GM12878 (cell line): ENCODE data around the gene MND1. TPM values are rescaled to one million over a fixed set of nuclear protein-coding genes. Genes with fewer than 3 reads are reported as not detected.

ENCODE experiments used
- ATAC-seq: fragments of 200-7000 bp; cut with Tn5 transposase; 3 replicates; pipeline ENCODE4 v1.9.1; 2020; ENCODE audit warnings: mild to moderate bottlenecking, moderate library complexity
- BruUV-seq: library from RNA; stranded (reverse); fragments of 400-500 nt; replicated peaks from 2 replicates; lab custom pipeline; 2021; lab: Mats Ljungman, UMichigan
- CTCF ChIA-PET: fragments of 300-600 bp; sonication (Branson Sonifier 250); formaldehyde crosslinking; extraction: SDS; loops from one replicate; lab custom pipeline; 2021; ENCODE audit warnings: inconsistent platforms; lab: Yijun Ruan, JAX
- POLR2A ChIA-PET: fragments of 350-600 bp; formaldehyde crosslinking; extraction: SDS; loops from one replicate; lab custom pipeline; 2021; ENCODE audit warnings: inconsistent platforms; lab: Charles Lee
- RAD21 ChIA-PET: fragments of 300-600 bp; sonication (Branson Sonifier 250); formaldehyde crosslinking; loops from one replicate; lab custom pipeline; 2023; ENCODE audit warnings: antibody characterized with exemption; ENCODE audit not compliant: unreplicated experiment; lab: Charles Lee
- SMC1A ChIA-PET: fragments of 300-600 bp; sonication (Branson Sonifier 250); formaldehyde crosslinking; loops from one replicate; lab custom pipeline; 2023; ENCODE audit not compliant: unreplicated experiment, uncharacterized antibody; lab: Charles Lee
- DNase-seq: peaks from one replicate; pipeline ENCODE4 v3.0.0-alpha.2; 2011; ENCODE audit warnings: low read depth, low spot score
- FAIRE-seq: peaks from 3 replicates; lab custom pipeline; 2011; peaks lifted over from hg19 to GRCh38; lab: Jason Lieb, UNC
- H2AFZ ChIP-seq: 2 replicates; pipeline ENCODE4 v1.6.0; 2011; ENCODE audit warnings: low read depth, low read length, control low read depth; ENCODE audit not compliant: control insufficient read depth
- H3K27ac ChIP-seq: 2 replicates; pipeline ENCODE4 v1.5.1; 2011; ENCODE audit warnings: control low read depth; ENCODE audit not compliant: control insufficient read depth, insufficient read depth
- H3K27me3 ChIP-seq, 2 experiments: replicated peaks in 1 of 2; 2 replicates each; pipeline versions ENCODE4 v1.6.0 to v1.6.1; 2011; ENCODE audit warnings: low read length in 1 of 2; ENCODE audit not compliant: control insufficient read depth in 2 of 2, insufficient read depth in 2 of 2
- H3K36me3 ChIP-seq, 2 experiments: 2 replicates each; pipeline ENCODE4 v1.5.1; 2011; ENCODE audit warnings: low read length in 1 of 2; ENCODE audit not compliant: control insufficient read depth in 2 of 2, insufficient read depth in 2 of 2
- H3K4me1 ChIP-seq: 2 replicates; pipeline ENCODE4 v1.6.1; 2011; ENCODE audit warnings: mild to moderate bottlenecking, low read length, moderate library complexity, mixed read lengths; ENCODE audit not compliant: control insufficient read depth, insufficient read depth
- H3K4me2 ChIP-seq: 2 replicates; pipeline ENCODE4 v1.6.0; 2011; ENCODE audit warnings: control low read depth; ENCODE audit not compliant: control insufficient read depth, insufficient read depth
- H3K4me3 ChIP-seq: fragments of 200-600 bp; sonication (generic); 2 replicates; pipeline ENCODE4 v1.5.1; 2016
- H3K79me2 ChIP-seq: 2 replicates; pipeline ENCODE4 v1.6.0; 2011; ENCODE audit warnings: low read length; ENCODE audit not compliant: control insufficient read depth, insufficient read depth
- H3K9ac ChIP-seq: 2 replicates; pipeline ENCODE4 v1.8.0; 2011; ENCODE audit warnings: low read length, control low read depth, mixed read lengths; ENCODE audit not compliant: control insufficient read depth, insufficient read depth
- H3K9me3 ChIP-seq: replicated peaks from 3 replicates; pipeline ENCODE4 v1.5.1; 2011; ENCODE audit warnings: mild to moderate bottlenecking, low read length; ENCODE audit not compliant: control insufficient read depth, insufficient read depth
- H4K20me1 ChIP-seq: 2 replicates; pipeline ENCODE4 v1.6.0; 2011; ENCODE audit not compliant: control insufficient read depth, insufficient read depth
- CREM ChIP-seq: IDR thresholded peaks from 2 replicates; pipeline ENCODE4 v1.6.1; 2014; ENCODE audit warnings: antibody characterized with exemption, low read depth
- JUNB ChIP-seq: IDR thresholded peaks from 2 replicates; pipeline ENCODE4 v1.6.1; 2016; ENCODE audit warnings: antibody characterized with exemption, mild to moderate bottlenecking
- PAX5 ChIP-seq: IDR thresholded peaks from 2 replicates; pipeline ENCODE4 v1.6.1; 2011; ENCODE audit warnings: low read depth, low read length, borderline replicate concordance
- PAX8 ChIP-seq: fragments of 450-650 bp; IDR thresholded peaks from 2 replicates; pipeline ENCODE4 v1.6.1; 2017; ENCODE audit warnings: mild to moderate bottlenecking, moderate library complexity
- STAT3 ChIP-seq: IDR thresholded peaks from 2 replicates; pipeline ENCODE4 v1.6.1; 2011; ENCODE audit warnings: low read depth, low read length, improper control_type of control experiment
- YBX1 ChIP-seq: fragments of 450-650 bp; IDR thresholded peaks from 2 replicates; pipeline ENCODE4 v1.6.1; 2016; ENCODE audit warnings: antibody characterized with exemption
- WGBS: methylation state at CpG from one replicate; pipeline ENCODE4 v1.1.6; 2016; ENCODE audit warnings: low lambda C conversion rate; ENCODE audit not compliant: insufficient replicate concordance, insufficient coverage; ENCODE audit errors: missing lambda C conversion rate; 5-methylcytosine and 5-hydroxymethylcytosine counted together
- in situ Hi-C: fragments of 300-500 bp; cut with MboI; formaldehyde crosslinking; loops from 9 replicates; pipeline ENCODE4 v1.14.3; 2018; ENCODE audit warnings: mixed read lengths
- intact Hi-C: fragments of 100-400 bp; cut with micrococcal nuclease; formaldehyde crosslinking; loops from one replicate; pipeline ENCODE4 v1.14.2; 2022; ENCODE audit not compliant: unreplicated experiment
- polyA plus RNA-seq, 11 experiments: library from polyadenylated mRNA; depleted of rRNA in 4 of 11; unstranded in 6 of 11; stranded (reverse) in 5 of 11; fragments of >200 nt; fragmentation: Nextera tagmentation in 4 of 11; fragmentation: Illumina TruSeq in 1 of 11; extraction: Ambion mirVana in 4 of 11; extraction: Trizol in 1 of 11; gene quantifications; 1 replicate in 1 of 11; 2 replicates in 10 of 11; pipeline versions ENCODE4 v1.2.1 to v1.2.3, GENCODE V29; 2011 to 2016; ENCODE audit warnings: inconsistent platforms in 2 of 11, missing spikeins in 2 of 11, low read depth in 1 of 11
- total RNA-seq, 4 experiments: library from RNA; depleted of rRNA in 3 of 4; stranded (reverse); fragments of >200 nt in 3 of 4; fragmentation: Illumina TruSeq in 1 of 4; extraction: Trizol in 1 of 4; gene quantifications; 2 replicates each; pipeline versions ENCODE4 v1.2.1 to v1.2.3, GENCODE V29; 2013 to 2021
- TF ChIP-seq, protein P1 (sequence below): IDR thresholded peaks from 2 replicates; pipeline ENCODE4 v1.6.1; 2012; ENCODE audit warnings: low read depth, low read length, improper control_type of control experiment
- TF ChIP-seq, protein P2 (sequence below): IDR thresholded peaks from 2 replicates; pipeline ENCODE4 v1.6.1; 2012; ENCODE audit warnings: low read depth, low read length, improper control_type of control experiment
- TF ChIP-seq, protein P3 (sequence below): fragments of 450-650 bp; formaldehyde crosslinking; IDR thresholded peaks from 2 replicates; pipeline ENCODE4 v1.4.0; 2020; ENCODE audit warnings: mild to moderate bottlenecking, moderate library complexity

The MND1 gene
- total and polyA plus RNA-seq, 10 of the 15 experiments (the other 5 are each of a cell fraction or from before 2014, with no cell fraction given) = 17.7 to 58.1 (median 47.3) TPM

DNA sequence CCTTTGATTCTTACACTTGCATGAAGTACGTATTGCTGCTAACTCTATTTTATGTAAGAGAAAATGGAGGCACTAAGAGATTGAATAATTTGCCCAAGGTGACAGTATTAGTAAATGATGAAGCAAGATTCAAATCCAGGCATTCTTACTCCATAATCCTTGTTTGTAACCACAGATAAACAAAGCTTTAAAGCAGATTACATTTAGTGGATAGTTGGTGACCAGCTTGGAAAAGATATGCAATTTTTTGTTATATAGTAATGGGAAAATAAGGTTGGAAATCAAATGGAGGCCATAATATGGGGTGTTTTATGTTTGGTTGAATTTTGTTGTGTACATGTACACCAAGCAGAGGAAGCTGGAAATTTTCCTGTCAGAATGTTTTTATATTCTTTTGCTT is 30.8 kb downstream of the MND1 start:
- Histone ChIP-seq H3K9ac (no peak overlapping the region), H3K79me2 (no peaks in the 10 kb centered on the region), H3K4me2 (no peak overlapping the region), H3K27ac (no peak overlapping the region), H3K9me3 (peaks cover 3% of the 10 kb centered on the region; the same call in 2 of the 3 replicates), H3K4me3 (no peak overlapping the region), H3K27me3 (no peaks in the 10 kb centered on the region), H3K4me1 (0 out of 2 replicates have a peak, but pooled peaks cover 3% of the 10 kb centered on the region), H3K36me3 (0 out of 4 replicates have a peak, but pooled peaks cover 0 to 2% of the 10 kb centered on the region in 2 experiments), H4K20me1 (no peaks in the 10 kb centered on the region), H2AFZ (no peak overlapping the region)
- no peak for FAIRE-seq
- WGBS = 100% methylated on average over 1 of the region's 1 CpG
- intact Hi-C loops (no loop called here), in situ Hi-C loops (no loop called here)
- RAD21 ChIA-PET = interaction anchor here (1.0 to 1.2 kb wide), 3 partner anchors 27 to 274 kb away, joined by 3 read pairs; no protein-coding TSS in a partner anchor
- no peak for ATAC-seq
- DNase-seq = no peak
- TF ChIP-seq PAX8 (no peak), PAX5 (no peak), STAT3 (no peak), CREM (no peak), JUNB (no peak), YBX1 (no peak)
- TF ChIP-seq, protein P1, sequence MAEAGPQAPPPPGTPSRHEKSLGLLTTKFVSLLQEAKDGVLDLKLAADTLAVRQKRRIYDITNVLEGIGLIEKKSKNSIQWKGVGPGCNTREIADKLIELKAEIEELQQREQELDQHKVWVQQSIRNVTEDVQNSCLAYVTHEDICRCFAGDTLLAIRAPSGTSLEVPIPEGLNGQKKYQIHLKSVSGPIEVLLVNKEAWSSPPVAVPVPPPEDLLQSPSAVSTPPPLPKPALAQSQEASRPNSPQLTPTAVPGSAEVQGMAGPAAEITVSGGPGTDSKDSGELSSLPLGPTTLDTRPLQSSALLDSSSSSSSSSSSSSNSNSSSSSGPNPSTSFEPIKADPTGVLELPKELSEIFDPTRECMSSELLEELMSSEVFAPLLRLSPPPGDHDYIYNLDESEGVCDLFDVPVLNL = no peak
- TF ChIP-seq, protein P2, sequence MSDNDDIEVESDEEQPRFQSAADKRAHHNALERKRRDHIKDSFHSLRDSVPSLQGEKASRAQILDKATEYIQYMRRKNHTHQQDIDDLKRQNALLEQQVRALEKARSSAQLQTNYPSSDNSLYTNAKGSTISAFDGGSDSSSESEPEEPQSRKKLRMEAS = no peak
- TF ChIP-seq, protein P3, sequence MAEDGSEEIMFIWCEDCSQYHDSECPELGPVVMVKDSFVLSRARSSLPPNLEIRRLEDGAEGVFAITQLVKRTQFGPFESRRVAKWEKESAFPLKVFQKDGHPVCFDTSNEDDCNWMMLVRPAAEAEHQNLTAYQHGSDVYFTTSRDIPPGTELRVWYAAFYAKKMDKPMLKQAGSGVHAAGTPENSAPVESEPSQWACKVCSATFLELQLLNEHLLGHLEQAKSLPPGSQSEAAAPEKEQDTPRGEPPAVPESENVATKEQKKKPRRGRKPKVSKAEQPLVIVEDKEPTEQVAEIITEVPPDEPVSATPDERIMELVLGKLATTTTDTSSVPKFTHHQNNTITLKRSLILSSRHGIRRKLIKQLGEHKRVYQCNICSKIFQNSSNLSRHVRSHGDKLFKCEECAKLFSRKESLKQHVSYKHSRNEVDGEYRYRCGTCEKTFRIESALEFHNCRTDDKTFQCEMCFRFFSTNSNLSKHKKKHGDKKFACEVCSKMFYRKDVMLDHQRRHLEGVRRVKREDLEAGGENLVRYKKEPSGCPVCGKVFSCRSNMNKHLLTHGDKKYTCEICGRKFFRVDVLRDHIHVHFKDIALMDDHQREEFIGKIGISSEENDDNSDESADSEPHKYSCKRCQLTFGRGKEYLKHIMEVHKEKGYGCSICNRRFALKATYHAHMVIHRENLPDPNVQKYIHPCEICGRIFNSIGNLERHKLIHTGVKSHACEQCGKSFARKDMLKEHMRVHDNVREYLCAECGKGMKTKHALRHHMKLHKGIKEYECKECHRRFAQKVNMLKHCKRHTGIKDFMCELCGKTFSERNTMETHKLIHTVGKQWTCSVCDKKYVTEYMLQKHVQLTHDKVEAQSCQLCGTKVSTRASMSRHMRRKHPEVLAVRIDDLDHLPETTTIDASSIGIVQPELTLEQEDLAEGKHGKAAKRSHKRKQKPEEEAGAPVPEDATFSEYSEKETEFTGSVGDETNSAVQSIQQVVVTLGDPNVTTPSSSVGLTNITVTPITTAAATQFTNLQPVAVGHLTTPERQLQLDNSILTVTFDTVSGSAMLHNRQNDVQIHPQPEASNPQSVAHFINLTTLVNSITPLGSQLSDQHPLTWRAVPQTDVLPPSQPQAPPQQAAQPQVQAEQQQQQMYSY (CRISPR knock-in tag) = no peak
- CTCF ChIA-PET = interaction anchor here (0.6 to 1.3 kb wide), 7 partner anchors 10 to 198 kb away, joined by 3 to 6 read pairs (median 3); partner anchors contain the start of gene MND1
- BruUV-seq = no TSS peak
- SMC1A ChIA-PET = interaction anchor here (0.8 to 1.9 kb wide), 6 partner anchors 10 to 272 kb away, joined by 3 to 7 read pairs (median 5); no protein-coding TSS in a partner anchor
- POLR2A ChIA-PET = interaction anchor here (0.6 to 1.6 kb wide), 3 partner anchors 14 to 42 kb away, joined by 3 to 4 read pairs (median 3); no protein-coding TSS in a partner anchor
